Activated CD4-positive, alpha-beta T cell treated with anti-CD3 and anti-CD28 coated beads, Interleukin-2, amount 10 ng/mL, durations not matched to agents 24 days and 14 days (primary cell): Measurements from ENCODE around the gene DR1. TPM values are rescaled to one million over a fixed set of nuclear protein-coding genes. Genes with fewer than 3 reads are reported as not detected.
"Not testable (repeated sequence)": the region's sequence is repeated elsewhere in the genome, so short reads cannot be mapped to it uniquely, and the experiment has no call there.

Experiments
- DNase-seq: peaks from one replicate; pipeline ENCODE4 v3.0.0; 2022
- H3K27ac Mint-ChIP-seq: one replicate; pipeline ENCODE4 v1.8.0; 2022; ENCODE audit warnings: mild to moderate bottlenecking, mixed read lengths
- H3K27me3 Mint-ChIP-seq: one replicate; pipeline ENCODE4 v1.8.0; 2022; ENCODE audit warnings: mixed read lengths
- H3K36me3 Mint-ChIP-seq: one replicate; pipeline ENCODE4 v1.8.0; 2022; ENCODE audit warnings: low read depth, mild to moderate bottlenecking, mixed read lengths
- H3K4me1 Mint-ChIP-seq: one replicate; pipeline ENCODE4 v1.8.0; 2021; ENCODE audit warnings: mixed read lengths
- H3K4me3 Mint-ChIP-seq: one replicate; pipeline ENCODE4 v1.8.0; 2022; ENCODE audit warnings: mild to moderate bottlenecking, moderate library complexity, mixed read lengths
- H3K9me3 Mint-ChIP-seq: one replicate; pipeline ENCODE4 v1.8.0; 2021; ENCODE audit warnings: mixed read lengths
- intact Hi-C: fragments of 100-400 bp; cut with micrococcal nuclease; formaldehyde crosslinking; loops from one replicate; pipeline ENCODE4 v1.15.1; 2023
- total RNA-seq: library from RNA; stranded (reverse); gene quantifications from 2 replicates; pipeline ENCODE4 v1.2.3, GENCODE V29; 2022

DR1 gene
- total RNA-seq, 1 donor from 2014 or later: 100 TPM

DNA sequence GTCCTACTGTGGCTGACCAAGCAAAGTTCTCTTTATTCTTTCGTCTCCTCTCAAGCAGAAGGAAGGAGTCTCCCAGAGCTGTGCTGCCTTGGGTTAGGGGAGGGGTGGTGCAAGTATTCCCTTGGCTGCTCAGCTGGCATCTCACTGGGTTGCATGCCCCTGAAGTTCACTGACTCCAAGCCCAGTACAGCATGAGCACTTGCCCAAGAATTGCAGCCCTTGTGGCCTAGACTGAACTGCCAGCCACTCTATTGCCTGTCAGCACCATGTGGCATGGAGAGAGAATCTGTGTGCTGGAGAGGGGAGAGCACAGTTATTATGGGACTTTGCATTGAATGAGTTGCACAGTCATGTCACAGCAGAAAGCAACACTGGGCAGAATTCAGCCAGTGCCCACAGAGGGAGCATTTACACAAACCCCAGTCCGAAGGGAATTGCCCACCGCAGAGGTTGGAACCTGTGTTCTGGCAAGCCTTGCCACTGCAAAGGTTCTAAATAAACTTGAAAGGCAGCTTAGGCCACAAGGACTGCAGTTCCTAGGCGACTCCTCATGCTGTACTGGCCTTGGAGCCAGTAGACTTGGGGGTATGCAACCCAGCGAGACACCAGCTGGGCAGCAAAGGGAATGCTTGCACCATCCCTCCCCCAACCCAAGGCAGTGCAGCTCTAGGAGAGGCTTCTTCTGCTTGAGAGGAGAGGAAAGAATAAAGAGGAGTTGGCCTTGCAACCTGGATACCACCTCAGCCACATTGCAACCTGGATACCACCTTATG is 28.8 kb downstream of the DR1 start:
- Mint-ChIP-seq H3K9me3 (peaks cover 26% of the 10 kb centered on the region), H3K27me3 (no peaks in the 10 kb centered on the region), H3K36me3 (peaks cover 41% of the 10 kb centered on the region), H3K4me3 (no peak overlapping the region), H3K27ac (no peak overlapping the region), H3K4me1 (no peaks in the 10 kb centered on the region)
- intact Hi-C loops: no loop called here
- no peak for DNase-seq

GRCh38 chr1:93384656-93385055 is 38.9 kb downstream of the DR1 start:
- H3K9me3 Mint-ChIP-seq: peaks cover 20% of the 10 kb centered on the region
- intact Hi-C loops: no loop called here
- H3K36me3 Mint-ChIP-seq: no peaks in the 10 kb centered on the region
- H3K27ac Mint-ChIP-seq: no peak overlapping the region
- H3K4me3 Mint-ChIP-seq: no peak overlapping the region
- peaks cover 5% of the 10 kb centered on the region for H3K27me3 Mint-ChIP-seq
- H3K4me1 Mint-ChIP-seq: no peaks in the 10 kb centered on the region
- DNase-seq: no peak

DNA sequence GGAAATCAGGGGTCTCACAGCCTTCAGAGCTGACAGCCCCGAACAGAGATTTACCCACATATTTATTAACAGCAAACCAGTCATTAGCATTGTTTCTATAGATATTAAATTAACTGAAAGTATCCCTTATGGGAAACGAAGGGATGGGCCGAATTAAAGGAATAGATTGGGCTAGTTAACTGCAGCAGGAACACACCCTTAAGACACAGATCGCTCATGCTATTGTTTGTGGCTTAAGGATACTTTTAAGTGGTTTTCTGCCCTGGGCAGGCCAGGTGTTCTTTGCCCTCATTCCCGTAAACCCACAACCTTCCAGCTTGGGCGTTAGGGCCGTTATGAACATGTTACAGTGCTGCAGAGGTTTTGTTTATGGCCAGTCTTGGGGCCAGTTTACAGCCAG is 40.6 kb downstream of the DR1 start:
- H3K36me3 Mint-ChIP-seq, H3K27me3 Mint-ChIP-seq, intact Hi-C loops, DNase-seq, H3K27ac Mint-ChIP-seq, H3K4me1 Mint-ChIP-seq, H3K4me3 Mint-ChIP-seq: not testable (repeated sequence)
- H3K9me3 Mint-ChIP-seq: peaks cover 21% of the 10 kb centered on the region

DNA sequence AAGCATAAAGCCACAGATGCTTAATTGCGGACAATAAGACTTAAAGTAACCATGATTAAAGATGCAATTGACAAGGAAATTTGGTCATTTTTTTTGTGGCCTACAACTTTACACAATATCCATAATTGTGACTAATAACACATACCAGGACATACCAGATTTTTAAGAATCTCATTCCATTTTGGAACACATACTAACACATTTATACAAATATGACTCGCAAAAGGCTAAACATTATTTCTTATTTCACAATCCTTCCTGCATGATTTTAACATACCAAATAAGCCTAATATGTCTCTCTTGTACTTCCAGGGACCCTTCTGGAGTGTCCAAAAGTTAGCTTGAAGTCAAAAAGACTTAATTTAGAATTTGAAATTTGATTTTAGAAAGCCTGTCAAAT is 48.8 kb downstream of the DR1 start:
- intact Hi-C loops: no loop called here
- no peaks in the 10 kb centered on the region for H3K4me1 Mint-ChIP-seq
- H3K27me3 Mint-ChIP-seq: peaks cover 10% of the 10 kb centered on the region
- H3K36me3 Mint-ChIP-seq: no peaks in the 10 kb centered on the region
- no peak for DNase-seq
- peaks cover 3% of the 10 kb centered on the region for H3K9me3 Mint-ChIP-seq
- H3K27ac Mint-ChIP-seq: no peak overlapping the region
- H3K4me3 Mint-ChIP-seq: no peak overlapping the region

GRCh38 chr1:93395195-93395594 is 49.5 kb downstream of the DR1 start:
- intact Hi-C loops: no loop called here
- Mint-ChIP-seq H3K27me3 (peaks cover 8% of the 10 kb centered on the region), H3K27ac (no peak overlapping the region), H3K4me3 (no peak overlapping the region), H3K36me3 (no peaks in the 10 kb centered on the region), H3K4me1 (no peaks in the 10 kb centered on the region), H3K9me3 (no peaks in the 10 kb centered on the region)
- DNase-seq: no peak

GRCh38 chr1:93399781-93400180 is 54.1 kb downstream of the DR1 start:
- no peak overlapping the region for H3K4me3 Mint-ChIP-seq
- intact Hi-C loops: no loop called here
- H3K9me3 Mint-ChIP-seq: no peaks in the 10 kb centered on the region
- peaks cover 11% of the 10 kb centered on the region for H3K27me3 Mint-ChIP-seq
- H3K4me1 Mint-ChIP-seq: no peaks in the 10 kb centered on the region
- no peaks in the 10 kb centered on the region for H3K36me3 Mint-ChIP-seq
- DNase-seq: no peak
- no peak overlapping the region for H3K27ac Mint-ChIP-seq

- intact Hi-C loops: no loop called here
- Mint-ChIP-seq H3K4me3 (no peak overlapping the region), H3K36me3 (no peaks in the 10 kb centered on the region), H3K27me3 (peaks cover 24% of the 10 kb centered on the region), H3K27ac (no peak overlapping the region), H3K4me1 (no peaks in the 10 kb centered on the region), H3K9me3 (peaks cover 5% of the 10 kb centered on the region)
- DNase-seq: no peak
These were observed 62.5 kb downstream of the DR1 start for GRCh38 chr1:93408203-93408602.

GRCh38 chr1:93411000-93411399 is 65.3 kb downstream of the DR1 start:
- Mint-ChIP-seq H3K9me3 (peaks cover 5% of the 10 kb centered on the region), H3K4me1 (no peaks in the 10 kb centered on the region), H3K27me3 (peaks cover 19% of the 10 kb centered on the region), H3K27ac (no peak overlapping the region), H3K36me3 (no peaks in the 10 kb centered on the region), H3K4me3 (no peak overlapping the region)
- intact Hi-C loops: no loop called here
- no peak for DNase-seq

- no peak overlapping the region for H3K27ac Mint-ChIP-seq
- peaks cover 17% of the 10 kb centered on the region for H3K27me3 Mint-ChIP-seq
- no peaks in the 10 kb centered on the region for H3K36me3 Mint-ChIP-seq
- no peaks in the 10 kb centered on the region for H3K4me1 Mint-ChIP-seq
- no peaks in the 10 kb centered on the region for H3K9me3 Mint-ChIP-seq
- no peak for DNase-seq
- H3K4me3 Mint-ChIP-seq: no peak overlapping the region
- intact Hi-C loops: no loop called here
These were observed 69.0 kb downstream of the DR1 start for GRCh38 chr1:93414749-93415148.

GRCh38 chr1:93415296-93415695 is 69.6 kb downstream of the DR1 start:
- H3K27me3 Mint-ChIP-seq: peaks cover 17% of the 10 kb centered on the region

GRCh38 chr1:93416183-93416582 is 70.5 kb downstream of the DR1 start:
- Mint-ChIP-seq H3K27ac (no peak overlapping the region), H3K4me3 (no peak overlapping the region), H3K4me1 (no peaks in the 10 kb centered on the region), H3K36me3 (no peaks in the 10 kb centered on the region), H3K27me3 (peaks cover 18% of the 10 kb centered on the region), H3K9me3 (no peaks in the 10 kb centered on the region)
- no peak for DNase-seq
- intact Hi-C loops: no loop called here

More at GRCh38 chr1:93415296-93415695, 69.6 kb downstream of the DR1 start:
- DNase-seq: no peak
- no peaks in the 10 kb centered on the region for H3K4me1 Mint-ChIP-seq
- no peak overlapping the region for H3K27ac Mint-ChIP-seq
- intact Hi-C loops: no loop called here
- no peaks in the 10 kb centered on the region for H3K36me3 Mint-ChIP-seq
- no peaks in the 10 kb centered on the region for H3K9me3 Mint-ChIP-seq
- H3K4me3 Mint-ChIP-seq: no peak overlapping the region

Other genes starting within 250 kb of the DR1 start
- gene TMED5, start 165.5 kb upstream of the DR1 start, total RNA-seq: 43.1 and 44.7 TPM in 2 replicates
- gene CCDC18, start 165.2 kb upstream of the DR1 start, total RNA-seq: 16.4 and 17.9 TPM in 2 replicates
- 0.14 and 0.24 TPM in 2 replicates for gene FNBP1L, start 102.2 kb downstream of the DR1 start, total RNA-seq